Measurements from ENCODE around the gene CCDC88C.

CCDC88C gene, protein sequence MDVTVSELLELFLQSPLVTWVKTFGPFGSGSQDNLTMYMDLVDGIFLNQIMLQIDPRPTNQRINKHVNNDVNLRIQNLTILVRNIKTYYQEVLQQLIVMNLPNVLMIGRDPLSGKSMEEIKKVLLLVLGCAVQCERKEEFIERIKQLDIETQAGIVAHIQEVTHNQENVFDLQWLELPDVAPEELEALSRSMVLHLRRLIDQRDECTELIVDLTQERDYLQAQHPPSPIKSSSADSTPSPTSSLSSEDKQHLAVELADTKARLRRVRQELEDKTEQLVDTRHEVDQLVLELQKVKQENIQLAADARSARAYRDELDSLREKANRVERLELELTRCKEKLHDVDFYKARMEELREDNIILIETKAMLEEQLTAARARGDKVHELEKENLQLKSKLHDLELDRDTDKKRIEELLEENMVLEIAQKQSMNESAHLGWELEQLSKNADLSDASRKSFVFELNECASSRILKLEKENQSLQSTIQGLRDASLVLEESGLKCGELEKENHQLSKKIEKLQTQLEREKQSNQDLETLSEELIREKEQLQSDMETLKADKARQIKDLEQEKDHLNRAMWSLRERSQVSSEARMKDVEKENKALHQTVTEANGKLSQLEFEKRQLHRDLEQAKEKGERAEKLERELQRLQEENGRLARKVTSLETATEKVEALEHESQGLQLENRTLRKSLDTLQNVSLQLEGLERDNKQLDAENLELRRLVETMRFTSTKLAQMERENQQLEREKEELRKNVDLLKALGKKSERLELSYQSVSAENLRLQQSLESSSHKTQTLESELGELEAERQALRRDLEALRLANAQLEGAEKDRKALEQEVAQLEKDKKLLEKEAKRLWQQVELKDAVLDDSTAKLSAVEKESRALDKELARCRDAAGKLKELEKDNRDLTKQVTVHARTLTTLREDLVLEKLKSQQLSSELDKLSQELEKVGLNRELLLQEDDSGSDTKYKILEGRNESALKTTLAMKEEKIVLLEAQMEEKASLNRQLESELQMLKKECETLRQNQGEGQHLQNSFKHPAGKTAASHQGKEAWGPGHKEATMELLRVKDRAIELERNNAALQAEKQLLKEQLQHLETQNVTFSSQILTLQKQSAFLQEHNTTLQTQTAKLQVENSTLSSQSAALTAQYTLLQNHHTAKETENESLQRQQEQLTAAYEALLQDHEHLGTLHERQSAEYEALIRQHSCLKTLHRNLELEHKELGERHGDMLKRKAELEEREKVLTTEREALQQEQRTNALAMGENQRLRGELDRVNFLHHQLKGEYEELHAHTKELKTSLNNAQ (N-terminal part only)

GRCh38 chr14:91417120-91417982 is at the start of gene CCDC88C:
TSS of gene CCDC88C (minus strand) at chr14:91417820. CDS start at chr14:91417690, 130 bp downstream.
- H3K4me3 ChIP-seq (ENCODE audit: control insufficient read depth, low read depth, low read length): peak within 1 kb of the TSS; percentile 0
- TF ChIP-seq, protein P1, sequence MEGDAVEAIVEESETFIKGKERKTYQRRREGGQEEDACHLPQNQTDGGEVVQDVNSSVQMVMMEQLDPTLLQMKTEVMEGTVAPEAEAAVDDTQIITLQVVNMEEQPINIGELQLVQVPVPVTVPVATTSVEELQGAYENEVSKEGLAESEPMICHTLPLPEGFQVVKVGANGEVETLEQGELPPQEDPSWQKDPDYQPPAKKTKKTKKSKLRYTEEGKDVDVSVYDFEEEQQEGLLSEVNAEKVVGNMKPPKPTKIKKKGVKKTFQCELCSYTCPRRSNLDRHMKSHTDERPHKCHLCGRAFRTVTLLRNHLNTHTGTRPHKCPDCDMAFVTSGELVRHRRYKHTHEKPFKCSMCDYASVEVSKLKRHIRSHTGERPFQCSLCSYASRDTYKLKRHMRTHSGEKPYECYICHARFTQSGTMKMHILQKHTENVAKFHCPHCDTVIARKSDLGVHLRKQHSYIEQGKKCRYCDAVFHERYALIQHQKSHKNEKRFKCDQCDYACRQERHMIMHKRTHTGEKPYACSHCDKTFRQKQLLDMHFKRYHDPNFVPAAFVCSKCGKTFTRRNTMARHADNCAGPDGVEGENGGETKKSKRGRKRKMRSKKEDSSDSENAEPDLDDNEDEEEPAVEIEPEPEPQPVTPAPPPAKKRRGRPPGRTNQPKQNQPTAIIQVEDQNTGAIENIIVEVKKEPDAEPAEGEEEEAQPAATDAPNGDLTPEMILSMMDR (IDR thresholded peaks at IDR 0.05; ENCODE audit: control insufficient read depth, insufficient read depth, low read depth, low read length, missing control alignments): no peak
- DNase-seq (ENCODE audit: low read depth): no peak

GRCh38 chr14:91466192-91466591 is 48.6 kb upstream of the CCDC88C start:
- TF ChIP-seq, protein P1 (IDR thresholded peaks at IDR 0.05; ENCODE audit: control insufficient read depth, insufficient read depth, low read depth, low read length, missing control alignments): no peak
- no peak for DNase-seq (ENCODE audit: low read depth)

DNA sequence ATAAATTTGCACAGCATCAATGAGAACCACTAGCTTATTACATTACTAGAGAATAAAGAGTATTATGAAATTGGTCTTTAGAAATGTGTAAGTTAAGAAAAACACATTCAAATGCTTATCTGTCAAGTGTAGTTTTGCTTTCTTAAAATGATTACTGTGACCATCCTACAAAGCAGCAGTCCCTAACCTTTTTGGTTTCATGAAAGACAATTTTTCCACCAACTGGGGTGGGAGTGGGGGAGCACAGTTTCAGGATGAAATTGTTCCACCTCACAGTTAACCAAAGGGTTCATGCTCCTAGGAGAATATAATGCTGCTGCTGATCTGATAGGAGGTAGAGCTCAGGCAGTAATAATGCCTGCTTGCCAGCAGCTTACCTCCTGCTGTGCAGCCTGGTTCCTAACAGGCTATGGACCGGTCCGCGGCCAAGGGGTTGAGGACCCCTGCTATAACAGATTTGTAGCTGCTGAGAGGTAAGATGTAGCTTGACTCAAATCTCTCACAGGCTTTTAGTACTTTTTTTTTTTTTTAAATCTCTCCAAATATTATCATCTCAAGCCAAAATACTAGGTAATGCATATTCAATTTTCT is 47.1 kb upstream of the CCDC88C start:
- no peak overlapping the region for H3K4me3 ChIP-seq (ENCODE audit: control insufficient read depth, low read depth, low read length)
- TF ChIP-seq, protein P1 (IDR thresholded peaks at IDR 0.05; ENCODE audit: control insufficient read depth, insufficient read depth, low read depth, low read length, missing control alignments): no peak
- DNase-seq (ENCODE audit: low read depth): no peak

More at GRCh38 chr14:91466192-91466591, 48.6 kb upstream of the CCDC88C start:
- H3K4me3 ChIP-seq (ENCODE audit: control insufficient read depth, low read depth, low read length): no peak overlapping the region

DNA sequence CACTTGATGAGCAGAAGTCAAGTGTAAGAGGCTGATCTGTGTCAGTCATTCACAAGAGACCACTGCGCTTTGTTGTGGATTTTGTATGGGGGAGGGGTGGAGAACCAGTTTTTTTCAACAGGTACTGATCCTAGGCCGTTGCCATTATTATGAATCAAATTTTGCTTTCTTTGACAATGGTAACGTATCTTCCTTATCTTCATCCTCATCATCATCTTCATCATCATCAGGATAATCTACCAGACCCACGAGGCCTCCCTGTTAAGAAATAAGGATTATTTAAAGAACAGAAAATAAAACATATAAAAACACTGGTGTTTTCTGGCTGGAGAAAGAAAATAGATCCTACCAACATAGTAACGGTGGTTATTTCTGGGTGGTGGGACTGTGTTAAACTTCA is 41.0 kb upstream of the CCDC88C start:
- H3K4me3 ChIP-seq (ENCODE audit: control insufficient read depth, low read depth, low read length): no peak overlapping the region
- TF ChIP-seq, protein P1 (IDR thresholded peaks at IDR 0.05; ENCODE audit: control insufficient read depth, insufficient read depth, low read depth, low read length, missing control alignments): no peak
- no peak for DNase-seq (ENCODE audit: low read depth)

DNA sequence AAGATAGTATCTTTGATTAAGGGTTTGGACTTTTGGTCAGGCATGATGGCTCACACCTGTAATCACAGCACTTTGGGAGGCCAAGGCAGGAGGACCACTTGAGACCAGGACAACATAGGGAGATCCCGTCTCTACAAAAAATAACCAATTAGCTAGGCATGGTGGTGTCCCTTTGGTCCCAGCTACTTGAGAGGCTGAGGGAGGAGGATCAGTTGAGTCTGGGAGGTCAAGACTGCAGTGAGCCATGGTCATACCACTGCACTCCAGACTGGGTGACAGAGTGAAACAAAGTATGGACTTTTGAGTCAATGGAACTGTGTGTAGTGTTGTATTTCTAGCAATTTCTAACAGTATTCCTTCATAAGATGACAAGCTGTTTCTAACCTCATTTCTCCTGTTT is 38.7 kb upstream of the CCDC88C start:
- no peak overlapping the region for H3K4me3 ChIP-seq (ENCODE audit: control insufficient read depth, low read depth, low read length)
- TF ChIP-seq, protein P1 (IDR thresholded peaks at IDR 0.05; ENCODE audit: control insufficient read depth, insufficient read depth, low read depth, low read length, missing control alignments): no peak
- no peak for DNase-seq (ENCODE audit: low read depth)

All from AG09309 (cell line).